HL-60 (cell line): ENCODE measurements around the gene TGM2.
A peak's percentile ranks its signal among the peaks of the same experiment; 100 is the strongest.

Source experiments
- DNase-seq, 2 experiments: peaks; one replicate each; pipeline ENCODE4 v3.0.0-alpha.2; 2010 to 2020; ENCODE audit warnings: low read depth in 1 of 2, low spot score in 1 of 2
- H3K27ac ChIP-seq: fragments of 250-450 bp; sonication (Bioruptor Pico); replicated peaks from 2 replicates; pipeline ENCODE4 v1.5.1; 2020; ENCODE audit warnings: mild to moderate bottlenecking, moderate library complexity
- H3K27me3 ChIP-seq: fragments of 250-450 bp; sonication (Bioruptor Pico); 2 replicates; pipeline ENCODE4 v1.5.1; 2021; ENCODE audit warnings: mild to moderate bottlenecking, moderate library complexity; ENCODE audit not compliant: insufficient read depth, poor library complexity, severe bottlenecking
- H3K4me3 ChIP-seq: replicated peaks from 2 replicates; pipeline ENCODE4 v1.5.1; 2011; ENCODE audit warnings: mild to moderate bottlenecking, control low read depth, low read length; ENCODE audit not compliant: insufficient read depth
- CTCF ChIP-seq: IDR thresholded peaks from one replicate; pipeline ENCODE4 v1.5.1; 2011; ENCODE audit warnings: low read length, control low read depth, inconsistent platforms; ENCODE audit not compliant: insufficient read depth
- GABPA ChIP-seq: IDR thresholded peaks from 2 replicates; pipeline ENCODE4 v1.6.1; 2012; ENCODE audit warnings: low read depth
- POLR2AphosphoS5 ChIP-seq: IDR thresholded peaks from 2 replicates; pipeline ENCODE4 v1.6.1; 2012; ENCODE audit warnings: low read depth
- REST ChIP-seq: IDR thresholded peaks from 2 replicates; pipeline ENCODE4 v1.6.1; 2012; ENCODE audit warnings: low read depth; ENCODE audit not compliant: insufficient replicate concordance
- SPI1 ChIP-seq: IDR thresholded peaks from 2 replicates; pipeline ENCODE4 v1.6.1; 2012; ENCODE audit warnings: low read depth, mild to moderate bottlenecking, borderline replicate concordance

Gene TGM2

GRCh38 chr20:38192323-38192885 lies 27.3 kb upstream of the TGM2 start:
- Histone ChIP-seq H3K27ac (no peak overlapping the region), H3K27me3 (no peaks in the 10 kb centered on the region), H3K4me3 (no peak overlapping the region)
- DNase-seq, result no peak
- TF ChIP-seq CTCF, result no peak
- no peak for TF ChIP-seq REST
- TF ChIP-seq GABPA, result no peak
- no peak for TF ChIP-seq POLR2AphosphoS5
- TF ChIP-seq SPI1, result no peak

- TF ChIP-seq CTCF, result no peak
- no peak for TF ChIP-seq GABPA
- TF ChIP-seq POLR2AphosphoS5, result no peak
- no peak for TF ChIP-seq SPI1
- no peak for TF ChIP-seq REST
- Histone ChIP-seq H3K4me3 (no peak overlapping the region), H3K27ac (no peak overlapping the region; the same call in 1 of the 2 replicates), H3K27me3 (no peaks in the 10 kb centered on the region)
- peak; percentile 25 to 58 for DNase-seq
These were observed 26.6 kb upstream of the TGM2 start for GRCh38 chr20:38191654-38192053.

- TF ChIP-seq CTCF (no peak), SPI1 (no peak), REST (no peak), POLR2AphosphoS5 (no peak), GABPA (no peak)
These were observed 25.9 kb upstream of the TGM2 start for GRCh38 chr20:38190936-38191371.

More at GRCh38 chr20:38190936-38191371, 25.9 kb upstream of the TGM2 start:
- H3K4me3 ChIP-seq, result no peak overlapping the region
- no peak for DNase-seq
- no peaks in the 10 kb centered on the region for H3K27me3 ChIP-seq
- no peak overlapping the region; the same call in 1 of the 2 replicates for H3K27ac ChIP-seq
